GM12874 (cell line): Measurements from ENCODE around the gene PHF21A.

Experiments
- CTCF ChIP-seq: IDR thresholded peaks from 2 replicates; pipeline ENCODE4 v1.5.1; 2011; ENCODE audit warnings: low read depth, mild to moderate bottlenecking, control low read depth, low read length, moderate library complexity; ENCODE audit not compliant: insufficient read depth

Gene PHF21A

GRCh38 chr11:45906096-45906682 lies 215.1 kb downstream of the PHF21A start:
- no peak for TF ChIP-seq CTCF

GRCh38 chr11:45905095-45905494 lies 216.2 kb downstream of the PHF21A start:
- TF ChIP-seq CTCF, result no peak

- TF ChIP-seq CTCF, result no peak
Observed at GRCh38 chr11:45904309-45904915, 216.8 kb downstream of the PHF21A start.

- no peak for TF ChIP-seq CTCF
Observed at GRCh38 chr11:45902452-45903380, 218.5 kb downstream of the PHF21A start.

GRCh38 chr11:45901626-45902025 lies 219.6 kb downstream of the PHF21A start:
- TF ChIP-seq CTCF, result no peak

- TF ChIP-seq CTCF, result no peak
Observed at GRCh38 chr11:45900916-45901617, 220.2 kb downstream of the PHF21A start.
